ENCODE results near the gene HEPACAM2. TPM values are rescaled to one million over a fixed set of nuclear protein-coding genes. Genes with fewer than 3 reads are reported as not detected.

Gene HEPACAM2
- total RNA-seq, 4 donors from 2014 or later, result 0.19 to 0.54 TPM; not detected in 2

- no peak overlapping the region for H3K4me3 ChIP-seq (ENCODE audit: low read depth, poor library complexity, severe bottlenecking)
- 54 to 66% methylated on average over 1 of the region's 1 CpG for WGBS, 2 donors
- intact Hi-C loops (cut with DNase I; ENCODE audit: low total_unique reads), result no loop called here
- TF ChIP-seq POLR2A (IDR thresholded peaks at IDR 0.05), result no peak
- no peak for TF ChIP-seq CTCF (IDR thresholded peaks at IDR 0.05)
- no peak for DNase-seq (ENCODE audit: low spot score in 2 of 2)
These were observed 40.8 kb downstream of the HEPACAM2 start for GRCh38 chr7:93185303-93186027.

GRCh38 chr7:93179173-93179572 lies 47.1 kb downstream of the HEPACAM2 start:
- intact Hi-C loops (cut with DNase I; ENCODE audit: low total_unique reads), result no loop called here
- H3K4me3 ChIP-seq (ENCODE audit: low read depth, poor library complexity, severe bottlenecking), result no peak overlapping the region
- TF ChIP-seq CTCF (IDR thresholded peaks at IDR 0.05), result no peak
- no peak for TF ChIP-seq POLR2A (IDR thresholded peaks at IDR 0.05)
- no peak for DNase-seq (ENCODE audit: low spot score in 2 of 2)

GRCh38 chr7:93178213-93178612 lies 48.1 kb downstream of the HEPACAM2 start:
- intact Hi-C loops (cut with DNase I; ENCODE audit: low total_unique reads), result no loop called here
- 25 to 29% methylated on average over 3 of the region's 3 CpGs for WGBS, 2 donors
- DNase-seq (ENCODE audit: low spot score in 2 of 2), result no peak
- no peak overlapping the region for H3K4me3 ChIP-seq (ENCODE audit: low read depth, poor library complexity, severe bottlenecking)
- TF ChIP-seq CTCF (IDR thresholded peaks at IDR 0.05) (no peak), POLR2A (IDR thresholded peaks at IDR 0.05) (no peak)

- DNase-seq (ENCODE audit: low spot score in 2 of 2), result no peak
- intact Hi-C loops (cut with DNase I; ENCODE audit: low total_unique reads), result no loop called here
- no peak overlapping the region for H3K4me3 ChIP-seq (ENCODE audit: low read depth, poor library complexity, severe bottlenecking)
- WGBS, 2 donors, result 46 to 57% methylated on average over 2 of the region's 2 CpGs
- TF ChIP-seq POLR2A (IDR thresholded peaks at IDR 0.05), result no peak
- TF ChIP-seq CTCF (IDR thresholded peaks at IDR 0.05), result no peak
These were observed 49.2 kb downstream of the HEPACAM2 start for GRCh38 chr7:93176992-93177580.

- no peak overlapping the region for H3K4me3 ChIP-seq (ENCODE audit: low read depth, poor library complexity, severe bottlenecking)
- no peak for TF ChIP-seq CTCF (IDR thresholded peaks at IDR 0.05)
- no peak for TF ChIP-seq POLR2A (IDR thresholded peaks at IDR 0.05)
- DNase-seq (ENCODE audit: low spot score in 2 of 2), result no peak
- WGBS, 2 donors, result 85 to 90% methylated on average over 2 of the region's 2 CpGs
- intact Hi-C loops (cut with DNase I; ENCODE audit: low total_unique reads), result no loop called here
These were observed 51.0 kb downstream of the HEPACAM2 start for GRCh38 chr7:93175219-93175618.
